GM10266 (cell line): Measurements from ENCODE around the gene NR2E1.

Experiments
- DNase-seq: peaks from one replicate; pipeline ENCODE4 v3.0.0; 2012; ENCODE audit errors: extremely low spot score
- CTCF ChIP-seq: IDR thresholded peaks from 2 replicates; pipeline ENCODE4 v1.5.1; 2012; ENCODE audit warnings: mild to moderate bottlenecking, low read depth; ENCODE audit not compliant: control insufficient read depth, insufficient read depth; ENCODE audit errors: missing control alignments

The NR2E1 gene

GRCh38 chr6:108133594-108134179, 32.1 kb upstream of the NR2E1 start:
- no peak for DNase-seq
- no peak for TF ChIP-seq CTCF

- no peak for DNase-seq
- no peak for TF ChIP-seq CTCF
These were observed 31.4 kb upstream of the NR2E1 start for GRCh38 chr6:108134213-108134970.

- TF ChIP-seq CTCF: no peak
- DNase-seq: no peak
These were observed 23.6 kb upstream of the NR2E1 start for GRCh38 chr6:108142240-108142639.

GRCh38 chr6:108145639-108146038, 20.2 kb upstream of the NR2E1 start:
- no peak for TF ChIP-seq CTCF
- no peak for DNase-seq

GRCh38 chr6:108152446-108152845, 13.4 kb upstream of the NR2E1 start:
- no peak for TF ChIP-seq CTCF
- no peak for DNase-seq

- no peak for DNase-seq
- no peak for TF ChIP-seq CTCF
These were observed 9.5 kb upstream of the NR2E1 start for GRCh38 chr6:108156180-108156937.

GRCh38 chr6:108156938-108157233, 8.9 kb upstream of the NR2E1 start:
- no peak for DNase-seq
- TF ChIP-seq CTCF: no peak
